ENCODE data around the gene DISC1.

GRCh38 chr1:231699784-231700183 lies 73.2 kb downstream of the DISC1 start:
- no peak for TF ChIP-seq POLR2A (IDR thresholded peaks at IDR 0.05)
- TF ChIP-seq CTCF (IDR thresholded peaks at IDR 0.05) = no peak
